NB4 (cell line): Measurements from ENCODE around the gene DLG1.

ENCODE experiments used
- DNase-seq: peaks from one replicate; pipeline ENCODE4 v3.0.0; 2010; ENCODE audit warnings: low read depth
- H3K4me3 ChIP-seq: one replicate; pipeline ENCODE4 v1.5.1; 2011; ENCODE audit warnings: mild to moderate bottlenecking, low read depth, low read length, moderate library complexity
- MYC ChIP-seq: IDR thresholded peaks from 2 replicates; pipeline ENCODE4 v1.6.1; 2011; ENCODE audit warnings: low read depth, low read length
- POLR2A ChIP-seq: IDR thresholded peaks from 2 replicates; pipeline ENCODE4 v1.6.1; 2011; ENCODE audit warnings: mild to moderate bottlenecking; ENCODE audit not compliant: insufficient read length; ENCODE audit errors: extremely low read depth
- TF ChIP-seq, protein P1 (sequence below): IDR thresholded peaks from 2 replicates; pipeline ENCODE4 v1.6.1; 2011; ENCODE audit warnings: low read depth, low read length
- TF ChIP-seq, protein P2 (sequence below): IDR thresholded peaks from one replicate; pipeline ENCODE4 v1.5.1; 2012; ENCODE audit warnings: low read depth, low read length

DLG1 gene

DNA sequence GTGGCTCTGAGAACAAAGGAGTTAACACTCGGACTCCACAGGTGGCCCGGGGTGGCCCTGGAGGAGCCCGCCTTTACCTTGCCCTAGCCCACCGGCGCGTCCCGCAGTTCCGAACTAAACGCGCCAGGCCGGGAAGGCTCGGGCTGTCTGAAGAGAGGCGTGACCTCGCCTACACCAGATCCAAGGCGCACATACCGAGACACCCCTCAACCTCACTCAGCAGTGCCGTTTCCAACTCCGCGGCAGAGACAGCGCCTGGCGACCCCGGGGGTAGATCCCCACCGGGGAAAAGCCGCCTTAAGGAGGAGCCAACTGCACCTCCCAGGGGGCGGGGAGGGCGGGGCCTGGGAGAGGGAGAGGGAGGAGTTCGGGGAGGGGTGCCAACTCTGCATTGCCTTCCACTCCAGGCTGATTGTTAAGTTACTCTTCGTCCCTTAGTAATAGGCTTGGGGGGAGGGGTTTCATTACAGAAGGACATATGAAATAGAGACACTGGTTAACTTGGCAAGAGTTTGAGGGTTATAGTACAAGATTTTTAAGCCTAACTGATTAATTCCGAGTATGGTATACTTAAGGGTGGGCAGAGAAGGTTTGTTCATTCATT is at the start of gene DLG1:
Gene DLG1 (minus strand): TSS at position 272 of the 604 bp plus-strand sequence. CDS start 1,408 bp downstream, outside the sequence.
- peak; percentile 94 for DNase-seq

DNA sequence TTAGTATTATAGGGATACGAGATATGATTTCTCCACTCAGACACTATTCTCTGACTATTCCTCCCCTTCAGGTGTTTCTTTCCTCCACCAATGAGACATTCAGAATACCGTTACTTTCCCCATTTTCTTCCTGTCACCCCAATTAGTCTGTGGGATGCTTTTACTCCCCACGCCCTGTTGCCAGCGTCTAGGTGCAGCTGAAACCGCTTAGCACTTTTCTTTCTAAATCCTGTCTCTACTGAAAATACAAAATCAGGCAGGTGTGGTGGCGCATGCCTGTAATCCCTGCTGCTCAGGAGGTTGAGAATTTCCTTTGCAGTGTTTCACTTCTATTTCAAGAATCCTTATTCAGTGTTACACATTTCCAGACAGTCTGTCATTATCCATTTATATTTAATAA is 49.6 kb upstream of the DLG1 start:
- no peak for TF ChIP-seq MYC
- TF ChIP-seq, protein P1, sequence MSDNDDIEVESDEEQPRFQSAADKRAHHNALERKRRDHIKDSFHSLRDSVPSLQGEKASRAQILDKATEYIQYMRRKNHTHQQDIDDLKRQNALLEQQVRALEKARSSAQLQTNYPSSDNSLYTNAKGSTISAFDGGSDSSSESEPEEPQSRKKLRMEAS = no peak
- TF ChIP-seq, protein P2, sequence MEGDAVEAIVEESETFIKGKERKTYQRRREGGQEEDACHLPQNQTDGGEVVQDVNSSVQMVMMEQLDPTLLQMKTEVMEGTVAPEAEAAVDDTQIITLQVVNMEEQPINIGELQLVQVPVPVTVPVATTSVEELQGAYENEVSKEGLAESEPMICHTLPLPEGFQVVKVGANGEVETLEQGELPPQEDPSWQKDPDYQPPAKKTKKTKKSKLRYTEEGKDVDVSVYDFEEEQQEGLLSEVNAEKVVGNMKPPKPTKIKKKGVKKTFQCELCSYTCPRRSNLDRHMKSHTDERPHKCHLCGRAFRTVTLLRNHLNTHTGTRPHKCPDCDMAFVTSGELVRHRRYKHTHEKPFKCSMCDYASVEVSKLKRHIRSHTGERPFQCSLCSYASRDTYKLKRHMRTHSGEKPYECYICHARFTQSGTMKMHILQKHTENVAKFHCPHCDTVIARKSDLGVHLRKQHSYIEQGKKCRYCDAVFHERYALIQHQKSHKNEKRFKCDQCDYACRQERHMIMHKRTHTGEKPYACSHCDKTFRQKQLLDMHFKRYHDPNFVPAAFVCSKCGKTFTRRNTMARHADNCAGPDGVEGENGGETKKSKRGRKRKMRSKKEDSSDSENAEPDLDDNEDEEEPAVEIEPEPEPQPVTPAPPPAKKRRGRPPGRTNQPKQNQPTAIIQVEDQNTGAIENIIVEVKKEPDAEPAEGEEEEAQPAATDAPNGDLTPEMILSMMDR = no peak
- TF ChIP-seq POLR2A = no peak
- no peak overlapping the region for H3K4me3 ChIP-seq
- DNase-seq = no peak

More for the DNA sequence above, at the start of gene DLG1:
- peak within 1 kb of the TSS; percentile 79 for H3K4me3 ChIP-seq
- TF ChIP-seq, protein P1 = 0 out of 2 replicates have a peak, but pooled peaks have one; percentile 9
- TF ChIP-seq MYC (no peak), POLR2A (peak; percentile 87)
- TF ChIP-seq, protein P2 = no peak

DNA sequence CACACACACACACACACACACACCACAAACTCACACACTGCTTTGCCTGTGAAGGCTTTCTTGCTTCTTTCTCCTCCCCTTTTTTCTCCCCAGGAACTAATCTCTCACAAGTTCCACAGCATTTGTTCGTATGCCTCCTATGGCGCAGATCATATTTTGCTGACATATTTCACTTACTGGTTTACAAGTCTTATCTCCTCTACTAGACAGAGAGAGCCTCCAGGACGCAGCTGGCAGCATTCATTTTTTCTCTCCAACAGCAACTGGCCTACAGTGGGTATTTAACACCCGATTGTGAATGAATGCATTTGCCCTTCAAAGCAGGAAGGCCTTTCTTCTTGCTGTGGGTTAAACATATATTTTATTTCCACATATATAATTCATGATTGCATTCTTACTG is 47.0 kb upstream of the DLG1 start:
- TF ChIP-seq POLR2A (no peak), MYC (no peak)
- TF ChIP-seq, protein P1 = no peak
- TF ChIP-seq, protein P2 = no peak

DNA sequence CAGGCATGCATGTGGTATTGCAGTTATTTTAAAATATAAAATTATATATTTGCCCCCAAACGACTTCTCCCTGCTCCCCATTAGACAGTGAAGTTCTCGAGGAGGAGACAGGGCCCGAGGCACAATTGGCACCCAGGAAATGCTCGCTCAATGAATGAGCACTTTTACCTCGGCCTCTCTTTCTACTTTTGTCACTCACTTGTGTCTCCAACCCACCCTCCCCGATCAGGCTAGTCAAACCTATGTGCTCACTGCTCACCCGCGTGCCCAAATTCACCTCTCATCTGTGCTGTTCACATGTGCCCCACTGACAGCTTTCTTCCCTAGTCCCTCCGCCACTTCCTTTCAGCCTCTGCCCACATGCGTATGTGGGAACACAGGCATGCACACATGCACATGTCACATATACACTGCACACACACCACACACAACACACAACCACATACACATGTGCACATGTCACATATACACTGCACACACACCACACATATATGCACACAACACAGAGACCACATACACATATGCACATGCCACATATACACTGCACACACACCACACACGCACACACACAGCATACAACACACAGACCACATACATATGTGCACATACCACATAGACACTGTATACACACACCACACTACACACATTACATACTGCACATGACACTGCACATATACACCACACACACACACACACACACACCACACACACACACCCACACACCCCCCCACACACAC is 46.3 kb upstream of the DLG1 start:
- DNase-seq = no peak
- TF ChIP-seq MYC = no peak
- TF ChIP-seq, protein P2 = no peak
- TF ChIP-seq, protein P1 = no peak
- no peak for TF ChIP-seq POLR2A

More for the DNA sequence above, 47.0 kb upstream of the DLG1 start:
- no peak for DNase-seq
- no peak overlapping the region for H3K4me3 ChIP-seq

DNA sequence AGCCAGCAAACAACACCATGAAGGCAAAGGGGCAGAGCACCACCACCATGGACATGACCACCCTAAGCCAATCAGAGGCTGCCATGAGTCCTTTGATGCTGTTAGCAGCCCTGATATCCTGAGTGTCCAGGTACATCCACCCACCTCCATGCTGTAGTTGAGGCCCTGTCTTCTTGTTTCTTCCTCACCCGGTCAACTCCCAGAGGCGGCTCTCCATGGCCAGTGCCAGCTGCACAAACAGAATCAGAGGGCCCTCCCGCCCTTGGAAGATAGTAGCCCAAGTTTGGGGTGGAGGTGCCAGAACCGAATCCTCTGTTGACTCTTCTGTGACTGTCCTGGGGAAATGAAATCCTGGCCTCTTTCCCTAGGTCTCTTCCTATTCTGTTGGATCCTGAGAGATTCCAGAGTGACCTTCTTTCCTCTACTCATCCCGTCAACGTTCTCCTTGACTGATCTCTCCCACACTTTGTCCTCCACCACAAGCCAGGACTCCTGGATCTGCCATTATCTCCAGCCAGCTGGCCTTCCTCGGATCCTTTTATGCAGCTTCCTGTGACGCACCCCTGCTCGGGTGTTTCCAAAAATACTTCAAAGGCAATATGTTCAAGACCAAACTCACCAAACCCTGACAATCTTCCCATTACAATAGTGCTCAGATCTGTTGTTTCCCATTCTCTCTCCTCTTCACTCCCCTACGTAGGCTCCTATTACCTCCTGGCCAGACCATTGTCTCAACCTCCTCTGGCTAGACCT is 45.4 kb upstream of the DLG1 start:
- no peak for DNase-seq
- H3K4me3 ChIP-seq = no peak overlapping the region
- TF ChIP-seq, protein P2 = no peak
- TF ChIP-seq, protein P1 = no peak
- no peak for TF ChIP-seq MYC
- TF ChIP-seq POLR2A = no peak

More for the DNA sequence above, 46.3 kb upstream of the DLG1 start:
- no peak overlapping the region for H3K4me3 ChIP-seq
